Measurements from ENCODE around the gene SCN11A.

SCN11A gene

DNA sequence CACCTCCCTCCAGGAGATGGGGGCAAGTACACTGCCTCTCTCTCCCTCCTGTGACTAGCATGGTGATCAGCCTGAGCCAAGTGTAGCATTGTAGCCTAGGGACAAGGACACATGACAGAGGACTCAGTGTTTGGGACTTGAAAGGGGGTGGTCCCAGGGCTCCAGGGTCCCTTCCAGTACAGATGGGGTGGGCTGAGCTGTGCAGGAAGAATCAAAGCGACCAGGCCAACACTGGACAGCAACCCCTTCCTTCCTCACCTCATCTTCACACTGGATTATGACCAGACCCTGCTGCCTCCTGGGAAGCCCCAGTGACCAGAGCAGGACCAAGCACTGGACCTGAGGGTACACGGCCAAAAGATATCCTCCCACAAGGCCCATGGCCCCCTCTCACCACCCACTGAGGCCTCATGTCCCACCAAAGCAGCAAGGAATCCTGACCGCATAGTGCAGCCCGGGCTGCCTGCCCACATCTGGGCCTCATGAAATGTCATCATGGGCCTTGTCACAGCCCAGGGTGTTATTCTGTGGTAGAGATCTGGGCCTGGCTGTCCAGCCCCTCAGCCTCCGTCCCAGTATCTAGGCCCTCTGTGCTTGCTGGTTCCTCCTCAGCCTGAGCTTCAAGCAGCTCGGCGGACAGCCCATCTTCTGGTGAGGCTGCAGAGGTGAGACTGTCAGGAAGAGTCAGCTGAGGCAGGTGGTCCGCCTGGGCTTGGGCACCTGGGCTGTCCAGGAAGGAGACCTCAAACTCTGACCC, 46.1 kb upstream of the SCN11A start:
- Histone ChIP-seq H3K4me3 (ENCODE audit: low read length) (no peak overlapping the region), H3K9me3 (replicated peaks; ENCODE audit: insufficient read depth, low read length) (no peaks in the 10 kb centered on the region), H3K27me3 (replicated peaks; ENCODE audit: insufficient read depth, low read length) (no peaks in the 10 kb centered on the region), H3K4me2 (ENCODE audit: low read depth, low read length) (no peak overlapping the region), H3K9me2 (replicated peaks; ENCODE audit: insufficient read depth, low read length) (no peaks in the 10 kb centered on the region), H3F3A (ENCODE audit: insufficient read depth, low read length) (no peaks in the 10 kb centered on the region), H4K20me1 (ENCODE audit: insufficient read depth, low read length) (no peaks in the 10 kb centered on the region), H3K9ac (ENCODE audit: low read length) (no peak overlapping the region), H3K4me1 (ENCODE audit: low read length) (no peaks in the 10 kb centered on the region), H3K79me2 (ENCODE audit: low read length) (0 out of 2 replicates have a peak, but pooled peaks cover 9% of the 10 kb centered on the region), H3K36me3 (replicated peaks; ENCODE audit: insufficient read depth, low read length) (no peaks in the 10 kb centered on the region), H2AFZ (ENCODE audit: low read length) (no peak overlapping the region), H3K27ac (ENCODE audit: low read length) (no peak overlapping the region)
- DNase-seq, result no peak
- TF ChIP-seq EZH2phosphoT487 (IDR thresholded peaks at IDR 0.05; ENCODE audit: low read length) (no peak), EZH2 (optimal IDR thresholded peaks at IDR 0.05; ENCODE audit: low read depth, low read length) (no peak)
- TF ChIP-seq, protein P1, sequence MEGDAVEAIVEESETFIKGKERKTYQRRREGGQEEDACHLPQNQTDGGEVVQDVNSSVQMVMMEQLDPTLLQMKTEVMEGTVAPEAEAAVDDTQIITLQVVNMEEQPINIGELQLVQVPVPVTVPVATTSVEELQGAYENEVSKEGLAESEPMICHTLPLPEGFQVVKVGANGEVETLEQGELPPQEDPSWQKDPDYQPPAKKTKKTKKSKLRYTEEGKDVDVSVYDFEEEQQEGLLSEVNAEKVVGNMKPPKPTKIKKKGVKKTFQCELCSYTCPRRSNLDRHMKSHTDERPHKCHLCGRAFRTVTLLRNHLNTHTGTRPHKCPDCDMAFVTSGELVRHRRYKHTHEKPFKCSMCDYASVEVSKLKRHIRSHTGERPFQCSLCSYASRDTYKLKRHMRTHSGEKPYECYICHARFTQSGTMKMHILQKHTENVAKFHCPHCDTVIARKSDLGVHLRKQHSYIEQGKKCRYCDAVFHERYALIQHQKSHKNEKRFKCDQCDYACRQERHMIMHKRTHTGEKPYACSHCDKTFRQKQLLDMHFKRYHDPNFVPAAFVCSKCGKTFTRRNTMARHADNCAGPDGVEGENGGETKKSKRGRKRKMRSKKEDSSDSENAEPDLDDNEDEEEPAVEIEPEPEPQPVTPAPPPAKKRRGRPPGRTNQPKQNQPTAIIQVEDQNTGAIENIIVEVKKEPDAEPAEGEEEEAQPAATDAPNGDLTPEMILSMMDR (IDR thresholded peaks at IDR 0.05; ENCODE audit: low read length), result no peak

DNA sequence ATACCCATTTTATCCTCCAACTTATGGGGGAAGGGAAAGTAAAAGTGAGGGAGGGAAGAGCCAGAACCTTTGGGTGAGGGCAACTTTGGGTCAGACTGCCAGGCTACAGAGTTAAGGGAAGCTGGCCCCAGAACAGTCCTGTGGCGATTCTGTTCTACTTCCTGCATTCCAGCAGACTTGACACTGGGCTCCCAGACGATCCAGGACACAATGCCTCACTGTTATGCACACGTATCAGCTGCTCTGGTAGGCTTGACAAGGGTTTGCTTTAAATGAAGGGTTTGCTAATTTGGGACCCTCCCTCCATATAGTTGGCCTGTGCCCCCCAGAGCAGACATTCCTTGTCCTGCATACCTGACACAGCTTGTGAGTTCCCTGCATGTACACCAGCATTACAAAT, 45.0 kb upstream of the SCN11A start:
- TF ChIP-seq, protein P1 (IDR thresholded peaks at IDR 0.05; ENCODE audit: low read length), result no peak
- TF ChIP-seq EZH2 (optimal IDR thresholded peaks at IDR 0.05; ENCODE audit: low read depth, low read length) (no peak), EZH2phosphoT487 (IDR thresholded peaks at IDR 0.05; ENCODE audit: low read length) (no peak)
- H2AFZ ChIP-seq (ENCODE audit: low read length), result no peak overlapping the region
- H3K4me2 ChIP-seq (ENCODE audit: low read depth, low read length), result no peak overlapping the region
- no peaks in the 10 kb centered on the region for H4K20me1 ChIP-seq (ENCODE audit: insufficient read depth, low read length)
- H3K9ac ChIP-seq (ENCODE audit: low read length), result no peak overlapping the region
- no peaks in the 10 kb centered on the region for H3K27me3 ChIP-seq (replicated peaks; ENCODE audit: insufficient read depth, low read length)
- H3K4me1 ChIP-seq (ENCODE audit: low read length), result no peaks in the 10 kb centered on the region
- no peaks in the 10 kb centered on the region for H3K9me3 ChIP-seq (replicated peaks; ENCODE audit: insufficient read depth, low read length)
- H3K79me2 ChIP-seq (ENCODE audit: low read length), result 0 out of 2 replicates have a peak, but pooled peaks cover 5% of the 10 kb centered on the region
- no peak overlapping the region for H3K4me3 ChIP-seq (ENCODE audit: low read length)
- no peaks in the 10 kb centered on the region for H3F3A ChIP-seq (ENCODE audit: insufficient read depth, low read length)
- no peaks in the 10 kb centered on the region; the same call in 1 of the 2 replicates for H3K36me3 ChIP-seq (replicated peaks; ENCODE audit: insufficient read depth, low read length)
- no peak for DNase-seq
- no peak overlapping the region for H3K27ac ChIP-seq (ENCODE audit: low read length)
- H3K9me2 ChIP-seq (replicated peaks; ENCODE audit: insufficient read depth, low read length), result no peaks in the 10 kb centered on the region

DNA sequence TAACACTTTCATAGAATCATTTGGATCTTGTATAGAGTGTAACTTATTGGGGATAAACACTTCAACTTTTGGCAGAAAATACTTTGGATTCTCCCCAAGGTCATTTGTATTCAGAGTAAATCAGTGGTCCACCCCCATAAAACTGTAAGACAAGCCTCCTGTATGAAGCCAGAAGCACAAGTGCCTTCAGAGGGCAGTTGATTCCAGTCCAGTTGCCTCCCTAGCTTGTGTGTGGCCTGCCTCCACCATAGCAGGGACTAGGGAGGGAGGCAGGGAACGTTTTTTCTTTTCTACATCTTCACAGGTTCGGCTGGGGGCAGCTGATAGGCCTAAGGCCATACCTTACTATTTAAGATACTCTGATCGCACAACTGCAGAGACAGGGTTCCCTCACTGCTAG, 44.0 kb upstream of the SCN11A start:
- Histone ChIP-seq H4K20me1 (ENCODE audit: insufficient read depth, low read length) (no peaks in the 10 kb centered on the region), H3K9ac (ENCODE audit: low read length) (no peak overlapping the region), H3K79me2 (ENCODE audit: low read length) (0 out of 2 replicates have a peak, but pooled peaks cover 3% of the 10 kb centered on the region), H3K4me2 (ENCODE audit: low read depth, low read length) (no peak overlapping the region), H3K4me3 (ENCODE audit: low read length) (no peak overlapping the region), H3K9me3 (replicated peaks; ENCODE audit: insufficient read depth, low read length) (no peaks in the 10 kb centered on the region), H2AFZ (ENCODE audit: low read length) (no peak overlapping the region), H3K27ac (ENCODE audit: low read length) (no peak overlapping the region), H3K4me1 (ENCODE audit: low read length) (no peaks in the 10 kb centered on the region), H3K9me2 (replicated peaks; ENCODE audit: insufficient read depth, low read length) (no peaks in the 10 kb centered on the region), H3K36me3 (replicated peaks; ENCODE audit: insufficient read depth, low read length) (no peaks in the 10 kb centered on the region; the same call in 1 of the 2 replicates), H3F3A (ENCODE audit: insufficient read depth, low read length) (0 out of 2 replicates have a peak, but pooled peaks cover 1% of the 10 kb centered on the region), H3K27me3 (replicated peaks; ENCODE audit: insufficient read depth, low read length) (no peaks in the 10 kb centered on the region)
- TF ChIP-seq EZH2 (optimal IDR thresholded peaks at IDR 0.05; ENCODE audit: low read depth, low read length), result no peak
- TF ChIP-seq EZH2phosphoT487 (IDR thresholded peaks at IDR 0.05; ENCODE audit: low read length), result no peak
- TF ChIP-seq, protein P1 (IDR thresholded peaks at IDR 0.05; ENCODE audit: low read length), result no peak
- DNase-seq, result no peak

Data from MM.1S (cell line).